Measurements from ENCODE around the gene RALGDS.

DNA sequence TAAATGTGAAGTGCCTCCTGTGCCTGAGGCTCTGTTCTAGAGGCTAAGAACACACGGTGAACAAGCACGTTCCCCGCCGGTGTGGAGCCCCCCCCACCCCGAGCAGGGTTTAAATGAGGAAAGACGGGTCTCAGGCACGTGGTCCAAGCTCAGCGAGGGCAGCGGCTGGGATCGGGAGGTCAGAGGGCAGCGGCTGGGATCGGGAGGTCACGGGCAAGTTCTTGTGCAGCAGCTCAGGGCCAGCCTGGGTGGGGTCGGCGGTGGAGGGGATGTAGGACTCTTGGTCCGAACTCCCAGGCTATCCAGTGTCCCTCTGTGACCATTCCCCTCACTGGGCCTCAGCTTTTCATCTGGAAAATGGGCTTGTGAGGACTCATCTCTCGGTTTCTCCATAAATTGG lies 45.4 kb upstream of the RALGDS start:
- TF ChIP-seq CTCF (IDR thresholded peaks at IDR 0.05) (no peak), POLR2A (IDR thresholded peaks at IDR 0.05) (no peak)
